Lung (tissue), 12 donors: Measurements from ENCODE around the gene NIPA2. TPM values are rescaled to one million over a fixed set of nuclear protein-coding genes. Genes with fewer than 3 reads are reported as not detected.

Source experiments
- ATAC-seq: fragments of 200-7000 bp; cut with Tn5 transposase; one replicate; pipeline ENCODE4 v1.9.1; 2020; ENCODE audit warnings: moderate number of reproducible peaks; ENCODE audit not compliant: insufficient read depth, low FRiP score
- DNase-seq, 3 donors: peaks; one replicate each; pipeline ENCODE4 v3.0.0-alpha.2; 2013 to 2017
- H3K27ac ChIP-seq, 2 donors: one replicate each; pipeline ENCODE4 v1.5.1; 2013; ENCODE audit warnings: mild to moderate bottlenecking in 2 of 2, moderate library complexity in 2 of 2, control low read depth in 1 of 2, inconsistent platforms in 1 of 2, low read depth in 1 of 2, low read length in 1 of 2
- H3K27me3 ChIP-seq, 3 donors: one replicate each; pipeline ENCODE4 v1.5.1; 2013; ENCODE audit warnings: low read length in 2 of 3; ENCODE audit not compliant: control insufficient read depth in 3 of 3, insufficient read depth in 3 of 3
- H3K36me3 ChIP-seq, 4 donors: one replicate each; pipeline ENCODE4 v1.5.1; 2013; ENCODE audit warnings: low read length in 4 of 4, mild to moderate bottlenecking in 1 of 4, moderate library complexity in 1 of 4; ENCODE audit not compliant: control insufficient read depth in 4 of 4, insufficient read depth in 4 of 4
- H3K4me1 ChIP-seq, 5 donors: one replicate each; pipeline ENCODE4 v1.5.1; 2013; ENCODE audit warnings: low read length in 5 of 5, mild to moderate bottlenecking in 2 of 5, moderate library complexity in 1 of 5; ENCODE audit not compliant: control insufficient read depth in 5 of 5, insufficient read depth in 5 of 5
- H3K4me3 ChIP-seq: one replicate; pipeline ENCODE4 v1.5.1; 2013; ENCODE audit warnings: mild to moderate bottlenecking, control low read depth, moderate library complexity
- H3K9ac ChIP-seq, 2 donors: one replicate each; pipeline ENCODE4 v1.5.1; 2013; ENCODE audit warnings: low read length in 2 of 2, control low read depth in 1 of 2; ENCODE audit not compliant: insufficient read depth in 1 of 2
- H3K9me3 ChIP-seq, 4 donors: one replicate each; pipeline ENCODE4 v1.5.1; 2013; ENCODE audit warnings: low read length in 3 of 4, mild to moderate bottlenecking in 1 of 4, moderate library complexity in 1 of 4; ENCODE audit not compliant: control insufficient read depth in 4 of 4, insufficient read depth in 3 of 4
- CTCF ChIP-seq: IDR thresholded peaks from 2 replicates; pipeline ENCODE4 v1.5.1; 2012; ENCODE audit warnings: mild to moderate bottlenecking; ENCODE audit errors: control extremely low read depth, extremely low read depth
- WGBS, 2 donors: extraction: QIAGEN DNeasy Blood & Tissue Kit; methylation state at CpG; one replicate each; pipeline ENCODE4 v1.1.7; 2013; 5-methylcytosine and 5-hydroxymethylcytosine counted together
- polyA plus RNA-seq, 2 donors: library from polyadenylated mRNA; stranded (reverse); fragments of 200-250 nt; gene quantifications; one replicate each; pipeline ENCODE4 v1.2.1, GENCODE V29; 2013
- total RNA-seq, 2 donors: library from RNA; depleted of rRNA in 1 of 2; stranded (reverse); fragments of >200 nt in 1 of 2; gene quantifications; one replicate each; pipeline ENCODE4 v1.2.1, GENCODE V29; 2014 to 2021
- donor health status: control.
- donor health status: control.
- donor health status: Bipolar disorder and iron deficiency.
- donor health status: healthy.
- donor health status: DM: yes; HTN: yes; CAD: no.

Gene NIPA2
- total and polyA plus RNA-seq, 4 donors: 12.5 to 53.7 (median 42.5) TPM

GRCh38 chr15:22903427-22903826, 65.0 kb downstream of the NIPA2 start:
- Histone ChIP-seq H3K27ac (no peak overlapping the region), H3K9ac (no peak overlapping the region), H3K36me3 (peaks cover 11 to 61% (median 25%) of the 10 kb centered on the region in 4 donors), H3K9me3 (no peaks in the 10 kb centered on the region), H3K4me1 (no peaks in the 10 kb centered on the region), H3K27me3 (no peaks in the 10 kb centered on the region), H3K4me3 (no peak overlapping the region)
- DNase-seq (no peak), ATAC-seq (no peak)
- WGBS, 2 donors: 92 to 93% methylated on average over 18 of the region's 18 CpGs
- no peak for TF ChIP-seq CTCF

DNA sequence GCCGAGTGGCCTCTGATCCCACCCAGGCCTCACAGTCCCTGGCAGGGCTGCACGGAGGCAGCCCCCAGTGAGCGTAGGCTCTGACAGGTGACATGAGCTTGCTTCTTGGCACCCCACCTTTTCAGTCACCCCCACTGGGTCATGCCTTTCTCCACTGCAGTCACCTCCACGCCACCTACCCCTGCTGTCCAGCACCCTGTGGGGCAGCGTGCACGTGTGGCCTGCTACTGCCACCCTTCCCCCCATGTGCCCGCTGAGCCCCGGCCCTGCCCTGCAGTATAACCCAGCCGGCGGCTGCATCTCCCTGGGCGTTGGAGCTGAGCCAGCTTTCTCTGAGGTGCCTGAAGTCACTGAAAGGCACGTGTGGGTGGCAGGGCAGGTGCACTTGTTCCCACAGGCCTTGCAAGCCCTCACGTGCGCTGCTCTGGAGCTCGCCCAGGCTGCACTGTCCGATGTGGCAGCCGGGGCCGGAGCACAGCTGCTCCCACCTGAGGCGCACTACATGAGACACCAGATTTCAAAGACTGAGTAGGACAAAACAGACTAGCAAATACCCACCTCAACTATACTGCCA, 65.6 kb downstream of the NIPA2 start:
- WGBS, 2 donors: 90 to 93% methylated on average over 18 to 19 of the region's 19 CpGs

GRCh38 chr15:22904736-22905135, 66.3 kb downstream of the NIPA2 start:
- H3K4me3 ChIP-seq: no peak overlapping the region
- no peaks in the 10 kb centered on the region for H3K27me3 ChIP-seq
- no peaks in the 10 kb centered on the region for H3K9me3 ChIP-seq
- no peak overlapping the region for H3K9ac ChIP-seq
- no peak for TF ChIP-seq CTCF
- H3K36me3 ChIP-seq: peaks cover 17 to 60% (median 32%) of the 10 kb centered on the region in 4 donors
- no peak for DNase-seq
- no peak for ATAC-seq
- no peaks in the 10 kb centered on the region for H3K4me1 ChIP-seq
- no peak overlapping the region for H3K27ac ChIP-seq
- 91 to 94% methylated on average over 11 of the region's 11 CpGs for WGBS, 2 donors

More for the DNA sequence above, 65.6 kb downstream of the NIPA2 start:
- no peaks in the 10 kb centered on the region for H3K4me1 ChIP-seq
- no peaks in the 10 kb centered on the region for H3K27me3 ChIP-seq
- H3K36me3 ChIP-seq: peaks cover 17 to 60% (median 28%) of the 10 kb centered on the region in 4 donors
- H3K9me3 ChIP-seq: no peaks in the 10 kb centered on the region
- H3K9ac ChIP-seq: no peak overlapping the region
- H3K27ac ChIP-seq: no peak overlapping the region
- ATAC-seq (no peak), DNase-seq (no peak)
- H3K4me3 ChIP-seq: no peak overlapping the region
- TF ChIP-seq CTCF: no peak
